Astrocyte of the spinal cord (primary cell): ENCODE measurements around the gene GATA6.

Source experiments
- DNase-seq: peaks from one replicate; pipeline ENCODE4 v3.0.0; 2011; ENCODE audit warnings: low read depth, low spot score
- H3K4me3 ChIP-seq: 2 replicates; pipeline ENCODE4 v1.5.1; 2011; ENCODE audit warnings: low read depth, mild to moderate bottlenecking, low read length, moderate library complexity
- in situ Hi-C: cut with HindIII; loops from 2 replicates; pipeline ENCODE4 v1.10.0; 2017; ENCODE audit warnings: low sequenced_read_pairs
- TF ChIP-seq, protein P1 (sequence below): IDR thresholded peaks from 2 replicates; pipeline ENCODE4 v1.5.1; 2012; ENCODE audit warnings: low read depth, mild to moderate bottlenecking, low read length, inconsistent platforms

Gene GATA6

DNA sequence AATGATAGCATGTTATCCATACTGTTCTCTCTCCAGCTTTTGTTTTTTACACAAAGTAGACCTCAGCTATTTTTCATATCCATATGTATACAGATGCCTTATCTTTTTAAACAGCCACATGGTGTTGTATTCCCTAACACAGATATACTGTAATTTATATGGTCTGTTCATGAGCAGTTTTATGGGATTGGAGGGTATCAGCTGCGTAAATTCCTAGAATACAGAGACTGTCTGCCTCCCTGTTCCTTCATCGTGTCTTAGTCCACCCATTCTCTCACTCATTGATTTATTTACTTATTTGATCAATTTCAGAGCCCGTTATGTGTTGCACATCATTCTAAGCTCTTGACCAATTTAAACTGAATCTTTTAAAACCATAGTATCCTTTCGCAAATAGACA is 80.6 kb downstream of the GATA6 start:
- H3K4me3 ChIP-seq = no peak overlapping the region
- TF ChIP-seq, protein P1, sequence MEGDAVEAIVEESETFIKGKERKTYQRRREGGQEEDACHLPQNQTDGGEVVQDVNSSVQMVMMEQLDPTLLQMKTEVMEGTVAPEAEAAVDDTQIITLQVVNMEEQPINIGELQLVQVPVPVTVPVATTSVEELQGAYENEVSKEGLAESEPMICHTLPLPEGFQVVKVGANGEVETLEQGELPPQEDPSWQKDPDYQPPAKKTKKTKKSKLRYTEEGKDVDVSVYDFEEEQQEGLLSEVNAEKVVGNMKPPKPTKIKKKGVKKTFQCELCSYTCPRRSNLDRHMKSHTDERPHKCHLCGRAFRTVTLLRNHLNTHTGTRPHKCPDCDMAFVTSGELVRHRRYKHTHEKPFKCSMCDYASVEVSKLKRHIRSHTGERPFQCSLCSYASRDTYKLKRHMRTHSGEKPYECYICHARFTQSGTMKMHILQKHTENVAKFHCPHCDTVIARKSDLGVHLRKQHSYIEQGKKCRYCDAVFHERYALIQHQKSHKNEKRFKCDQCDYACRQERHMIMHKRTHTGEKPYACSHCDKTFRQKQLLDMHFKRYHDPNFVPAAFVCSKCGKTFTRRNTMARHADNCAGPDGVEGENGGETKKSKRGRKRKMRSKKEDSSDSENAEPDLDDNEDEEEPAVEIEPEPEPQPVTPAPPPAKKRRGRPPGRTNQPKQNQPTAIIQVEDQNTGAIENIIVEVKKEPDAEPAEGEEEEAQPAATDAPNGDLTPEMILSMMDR = no peak
- no peak for DNase-seq
- in situ Hi-C loops = no loop called here

DNA sequence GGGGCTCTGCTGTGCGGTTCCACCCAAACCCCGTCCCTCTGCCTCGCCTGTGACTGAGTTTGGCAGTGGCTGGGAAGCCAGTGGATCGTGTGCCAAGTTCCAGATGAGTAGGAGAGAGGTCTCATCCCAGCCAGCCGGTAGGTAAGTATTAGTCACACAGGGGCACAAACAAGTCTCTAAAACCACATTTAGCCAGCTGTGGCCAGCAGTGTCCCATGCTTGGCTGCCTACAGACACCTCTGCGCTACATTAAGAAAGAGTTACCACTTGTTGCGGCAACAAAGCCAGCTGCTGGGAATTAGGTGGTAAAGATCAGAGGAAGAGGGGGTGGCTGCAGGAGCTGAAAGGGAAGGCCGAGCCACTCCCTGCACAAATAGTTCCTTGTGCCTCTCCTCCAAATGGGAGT is 81.2 kb downstream of the GATA6 start:
- H3K4me3 ChIP-seq = no peak overlapping the region
- TF ChIP-seq, protein P1 = no peak
- in situ Hi-C loops = no loop called here
- peak; percentile 15 for DNase-seq
